K562 (cell line): ENCODE data around the gene SOX12. TPM values are rescaled to one million over a fixed set of nuclear protein-coding genes. Genes with fewer than 3 reads are reported as not detected.

Experiments
- ARID2 ChIP-seq: fragments of 450-650 bp; IDR thresholded peaks from 2 replicates; pipeline ENCODE4 v1.6.1; 2017; ENCODE audit warnings: antibody characterized with exemption, mild to moderate bottlenecking
- JUN ChIP-seq, 2 experiments: sonication (generic) in 1 of 2; formaldehyde crosslinking in 1 of 2; IDR thresholded peaks; 2 replicates each; pipeline versions ENCODE4 v1.6.1 to v1.8.0; 2012 to 2022; ENCODE audit warnings: borderline replicate concordance in 2 of 2, mild to moderate bottlenecking in 2 of 2, improper control_type of control experiment in 1 of 2, low read depth in 1 of 2, low read length in 1 of 2, missing genetic modification reagents in 1 of 2
- MLLT1 ChIP-seq, 2 experiments: fragments of 450-650 bp; IDR thresholded peaks; 2 replicates each; pipeline ENCODE4 v1.6.1; 2016
- MYNN ChIP-seq, 2 experiments: sonication (generic); formaldehyde crosslinking in 1 of 2; IDR thresholded peaks; 2 replicates each; pipeline versions ENCODE4 v1.5.0 to v1.6.1; 2016 to 2020; ENCODE audit warnings: antibody characterized with exemption in 1 of 2, missing genetic modification reagents in 1 of 2
- NR4A1 ChIP-seq, 2 experiments: fragments of 250-450 bp in 1 of 2; fragments of 450-650 bp in 1 of 2; sonication (Bioruptor Pico) in 1 of 2; IDR thresholded peaks; 2 replicates each; pipeline versions ENCODE4 v1.4.0 to v1.6.1; 2016 to 2020; ENCODE audit warnings: mild to moderate bottlenecking in 2 of 2, missing compliant biosample characterization in 1 of 2, missing genetic modification characterization in 1 of 2, moderate library complexity in 1 of 2
- RAD21 ChIP-seq, 2 experiments: fragments of 250-450 bp in 1 of 2; fragments of 450-650 bp in 1 of 2; sonication (Bioruptor Pico) in 1 of 2; formaldehyde crosslinking in 1 of 2; IDR thresholded peaks in 1 of 2; conservative IDR thresholded peaks in 1 of 2; 2 replicates each; pipeline versions ENCODE4 v1.4.0 to v1.8.0; 2020 to 2022; ENCODE audit warnings: mild to moderate bottlenecking in 2 of 2, moderate library complexity in 1 of 2
- ZNF511 ChIP-seq: sonication (generic); formaldehyde crosslinking; IDR thresholded peaks from 2 replicates; pipeline ENCODE4 v1.8.0; 2022; ENCODE audit warnings: mild to moderate bottlenecking, missing genetic modification reagents
- ZNF592 ChIP-seq: fragments of 450-650 bp; IDR thresholded peaks from 2 replicates; pipeline ENCODE4 v1.6.1; 2017; ENCODE audit warnings: antibody characterized with exemption, mild to moderate bottlenecking
- ZNF695 ChIP-seq: fragments of 450-650 bp; formaldehyde crosslinking; IDR thresholded peaks from 2 replicates; pipeline ENCODE4 v1.4.0; 2020; ENCODE audit warnings: mild to moderate bottlenecking, moderate library complexity
- polyA plus RNA-seq, 8 experiments: library from polyadenylated mRNA; depleted of rRNA in 4 of 8; stranded (reverse) in 5 of 8; unstranded in 3 of 8; fragments of >200 nt; fragmentation: Nextera tagmentation in 2 of 8; fragmentation: Illumina TruSeq in 1 of 8; extraction: Ambion mirVana in 2 of 8; extraction: Trizol in 1 of 8; gene quantifications; 2 replicates each; pipeline versions ENCODE4 v1.2.1 to v1.2.3, GENCODE V29; 2011 to 2014; ENCODE audit warnings: inconsistent platforms in 1 of 8, missing spikeins in 1 of 8
- total RNA-seq, 7 experiments: library from RNA; depleted of rRNA in 6 of 7; stranded (reverse); fragments of >200 nt in 6 of 7; fragmentation: Illumina TruSeq in 2 of 7; extraction: Trizol in 2 of 7; gene quantifications; 2 replicates each; pipeline versions ENCODE4 v1.2.1 to v1.2.3, GENCODE V29; 2011 to 2021; ENCODE audit warnings: low replicate concordance in 1 of 7

Gene SOX12
- total and polyA plus RNA-seq, 9 of the 15 experiments (the other 6 are each of a cell fraction or from before 2014, with no cell fraction given) = 0.42 to 26.3 (median 2.6) TPM

- TF ChIP-seq ZNF592 (peak; percentile 56; the same call in 1 of the 2 replicates), MYNN (IDR thresholded peaks at IDR 0.05) (peak; percentile 67; the same call in 1 of the 2 replicates), MYNN (CRISPR knock-in tag; IDR thresholded peaks at IDR 0.05) (no peak), JUN (IDR thresholded peaks at IDR 0.05; ENCODE audit: borderline replicate concordance, low read depth, low read length) (no peak), JUN (CRISPR knock-in tag; IDR thresholded peaks at IDR 0.05; ENCODE audit: borderline replicate concordance) (0 out of 2 replicates have a peak, but pooled peaks have one; percentile 41), ZNF695 (CRISPR knock-in tag) (no peak), ARID2 (peak; percentile 45; the same call in 1 of the 2 replicates), NR4A1 (CRISPR knock-in tag; IDR thresholded peaks at IDR 0.05) (no peak), NR4A1 (tag; IDR thresholded peaks at IDR 0.05) (0 out of 2 replicates have a peak, but pooled peaks have one; percentile 46), RAD21 (CRISPR knock-in tag; conservative IDR thresholded peaks at IDR 0.05 in 1 of 2, IDR thresholded peaks at IDR 0.05 in 1 of 2) (peak; percentile 93 to 94), ZNF511 (no peak), MLLT1 (IDR thresholded peaks at IDR 0.05) (no peak)
Observed at GRCh38 chr20:354298-354977, 29.1 kb downstream of the SOX12 start (continued).
